HepG2 (cell line): Measurements from ENCODE around the gene LCE7A. TPM values are rescaled to one million over a fixed set of nuclear protein-coding genes. Genes with fewer than 3 reads are reported as not detected.

Source experiments
- ATAC-seq: fragments of 200-7000 bp; cut with Tn5 transposase; 3 replicates; pipeline ENCODE4 v1.9.1; 2020; ENCODE audit warnings: mild to moderate bottlenecking, moderate library complexity
- BruUV-seq: library from RNA; stranded (reverse); fragments of 400-500 nt; replicated peaks from 2 replicates; lab custom pipeline; 2021; lab: Mats Ljungman, UMichigan
- CTCF ChIA-PET: fragments of 300-600 bp; formaldehyde crosslinking; extraction: SDS; loops from one replicate; lab custom pipeline; 2021; ENCODE audit warnings: low total read pairs, inconsistent platforms, low intra/inter-chr PET ratio; lab: Yijun Ruan, JAX
- POLR2A ChIA-PET: fragments of 350-600 bp; sonication (Branson Sonifier 250); formaldehyde crosslinking; loops from one replicate; lab custom pipeline; 2020; ENCODE audit warnings: antibody characterized with exemption, inconsistent platforms; lab: Yijun Ruan, JAX
- DNase-seq: peaks from one replicate; pipeline ENCODE4 v3.0.0-alpha.2; 2015; ENCODE audit warnings: low spot score
- FAIRE-seq: peaks from 3 replicates; lab custom pipeline; 2011; peaks lifted over from hg19 to GRCh38; lab: Jason Lieb, UNC
- H2AFZ ChIP-seq: one replicate; pipeline ENCODE4 v1.6.1; 2011; ENCODE audit warnings: low read length, inconsistent platforms
- H3K27ac ChIP-seq: fragments of 300-600 bp; 3 replicates; pipeline ENCODE4 v1.8.0; 2011; ENCODE audit warnings: mixed run types, mild to moderate bottlenecking, mixed read lengths, low read length, inconsistent platforms; ENCODE audit not compliant: insufficient read depth; ENCODE audit errors: extremely low read length
- H3K27me3 ChIP-seq, 2 experiments: fragments of 200-600 bp in 1 of 2; 2 replicates in 1 of 2; 3 replicates in 1 of 2; pipeline versions ENCODE4 v1.6.0 to v1.8.0; 2011; ENCODE audit warnings: low read length in 2 of 2, mild to moderate bottlenecking in 2 of 2, moderate library complexity in 2 of 2, inconsistent platforms in 1 of 2; ENCODE audit not compliant: insufficient read depth in 2 of 2, control insufficient read depth in 1 of 2
- H3K36me3 ChIP-seq, 2 experiments: fragments of 200-600 bp in 1 of 2; replicated peaks in 1 of 2; 2 replicates in 1 of 2; 3 replicates in 1 of 2; pipeline versions ENCODE4 v1.5.1 to v1.8.0; 2011; ENCODE audit warnings: low read length in 2 of 2, inconsistent platforms in 1 of 2; ENCODE audit not compliant: insufficient read depth in 2 of 2, control insufficient read depth in 1 of 2
- H3K4me1 ChIP-seq: 2 replicates; pipeline ENCODE4 v1.5.1; 2012; ENCODE audit warnings: low read length, inconsistent platforms; ENCODE audit not compliant: insufficient read depth
- H3K4me2 ChIP-seq: 2 replicates; pipeline ENCODE4 v1.6.0; 2011; ENCODE audit warnings: low read depth, low read length, inconsistent platforms
- H3K4me3 ChIP-seq, 3 experiments: fragments of 200-600 bp in 1 of 3; sonication (generic), shearing (Covaris generic) in 1 of 3; replicated peaks in 1 of 3; 2 replicates each; pipeline ENCODE4 v1.5.1; 2011 to 2016; ENCODE audit warnings: low read length in 3 of 3, inconsistent platforms in 2 of 3, low read depth in 2 of 3, mild to moderate bottlenecking in 2 of 3, control low read depth in 1 of 3, mixed read lengths in 1 of 3; ENCODE audit not compliant: insufficient read depth in 1 of 3
- H3K79me2 ChIP-seq: one replicate; pipeline ENCODE4 v1.6.1; 2011; ENCODE audit warnings: low read length, inconsistent platforms; ENCODE audit not compliant: insufficient read depth
- H3K9ac ChIP-seq: 2 replicates; pipeline ENCODE4 v1.6.0; 2011; ENCODE audit warnings: mild to moderate bottlenecking, low read depth, low read length, inconsistent platforms; ENCODE audit not compliant: insufficient read depth
- H3K9me3 ChIP-seq: 2 replicates; pipeline ENCODE4 v1.5.1; 2012; ENCODE audit warnings: mild to moderate bottlenecking, low read length
- H4K20me1 ChIP-seq: 2 replicates; pipeline ENCODE4 v1.6.0; 2011; ENCODE audit warnings: inconsistent platforms, mild to moderate bottlenecking, low read length, moderate library complexity; ENCODE audit not compliant: insufficient read depth
- ATF1 ChIP-seq: IDR thresholded peaks from 2 replicates; pipeline ENCODE4 v1.6.1; 2016; ENCODE audit warnings: mild to moderate bottlenecking, control low read depth
- CENPT ChIP-seq: sonication (generic); formaldehyde crosslinking; IDR thresholded peaks from 2 replicates; pipeline ENCODE4 v1.8.0; 2022; ENCODE audit warnings: low read depth, mild to moderate bottlenecking, moderate library complexity, missing genetic modification reagents
- HOXD1 ChIP-seq: sonication (generic); formaldehyde crosslinking; IDR thresholded peaks from 2 replicates; pipeline ENCODE4 v1.5.0; 2020; ENCODE audit warnings: missing genetic modification reagents
- ZBTB21 ChIP-seq: sonication (generic); formaldehyde crosslinking; IDR thresholded peaks from 2 replicates; pipeline ENCODE4 v1.4.0; 2020; ENCODE audit warnings: missing genetic modification reagents
- ZBTB42 ChIP-seq: sonication (generic); formaldehyde crosslinking; IDR thresholded peaks from 2 replicates; pipeline ENCODE4 v1.5.0; 2020; ENCODE audit warnings: mild to moderate bottlenecking, missing genetic modification reagents
- ZBTB7B ChIP-seq: sonication (generic); formaldehyde crosslinking; IDR thresholded peaks from 2 replicates; pipeline ENCODE4 v1.4.0; 2020; ENCODE audit warnings: missing genetic modification reagents
- ZNF205 ChIP-seq: IDR thresholded peaks from 2 replicates; pipeline ENCODE4 v1.6.1; 2018; ENCODE audit warnings: missing biosample characterization, missing genetic modification reagents
- ZNF329 ChIP-seq: sonication (generic); formaldehyde crosslinking; IDR thresholded peaks from 2 replicates; pipeline ENCODE4 v1.9.0; 2021; ENCODE audit warnings: low read depth, mild to moderate bottlenecking, missing genetic modification reagents
- ZNF331 ChIP-seq: sonication (generic); formaldehyde crosslinking; IDR thresholded peaks from 2 replicates; pipeline ENCODE4 v1.4.0; 2020; ENCODE audit warnings: missing genetic modification reagents
- ZNF34 ChIP-seq: sonication (generic); formaldehyde crosslinking; IDR thresholded peaks from 2 replicates; pipeline ENCODE4 v1.4.0; 2020; ENCODE audit warnings: mild to moderate bottlenecking, missing genetic modification reagents, borderline replicate concordance
- ZNF781 ChIP-seq: sonication (generic); formaldehyde crosslinking; IDR thresholded peaks from 2 replicates; pipeline ENCODE4 v1.5.1; 2020; ENCODE audit warnings: borderline replicate concordance, mild to moderate bottlenecking, missing genetic modification reagents; ENCODE audit errors: not compliant biosample characterization
- WGBS: methylation state at CpG from one replicate; pipeline ENCODE4 v1.1.6; 2017; ENCODE audit warnings: low lambda C conversion rate; 5-methylcytosine and 5-hydroxymethylcytosine counted together
- in situ Hi-C: cut with HindIII; loops from 2 replicates; pipeline ENCODE4 v1.10.0; 2017; ENCODE audit warnings: low pct_unique_long_range_greater_than_20kb; ENCODE audit not compliant: extremely low pct_ligation_motif_present
- intact Hi-C: fragments of 100-400 bp; cut with micrococcal nuclease; formaldehyde crosslinking; loops from one replicate; pipeline ENCODE4 v1.10.0; 2022; ENCODE audit not compliant: unreplicated experiment
- polyA plus RNA-seq, 8 experiments: library from polyadenylated mRNA; depleted of rRNA in 3 of 8; stranded (reverse) in 7 of 8; unstranded in 1 of 8; fragments of >200 nt; fragmentation: Illumina TruSeq in 4 of 8; extraction: Trizol in 4 of 8; gene quantifications; 2 replicates each; pipeline versions ENCODE4 v1.2.1 to v1.2.3, GENCODE V29; 2011 to 2016; ENCODE audit warnings: low read depth in 4 of 8, missing spikeins in 1 of 8, mixed read lengths in 1 of 8; ENCODE audit not compliant: insufficient read depth in 1 of 8
- total RNA-seq, 5 experiments: library from RNA; depleted of rRNA; stranded (reverse); fragments of >200 nt; fragmentation: Illumina TruSeq; extraction: Trizol; gene quantifications; 2 replicates each; pipeline ENCODE4 v1.2.3, GENCODE V29; 2016; ENCODE audit warnings: low read depth in 1 of 5
- TF ChIP-seq, protein P1 (sequence below): sonication (generic); formaldehyde crosslinking; conservative IDR thresholded peaks from 2 replicates; pipeline ENCODE4 v1.4.0; 2020; ENCODE audit warnings: missing genetic modification reagents
- TF ChIP-seq, protein P2 (sequence below): sonication (generic); formaldehyde crosslinking; IDR thresholded peaks from 2 replicates; pipeline ENCODE4 v1.8.1; 2023; ENCODE audit warnings: mild to moderate bottlenecking, missing genetic modification reagents
- TF ChIP-seq, protein P3 (sequence below): sonication (generic); formaldehyde crosslinking; IDR thresholded peaks from 2 replicates; pipeline ENCODE4 v1.5.0; 2020; ENCODE audit warnings: missing genetic modification reagents
- TF ChIP-seq, protein P4 (sequence below): sonication (generic); formaldehyde crosslinking; IDR thresholded peaks from 2 replicates; pipeline ENCODE4 v1.4.0; 2020; ENCODE audit warnings: missing genetic modification reagents

LCE7A gene
- total and polyA plus RNA-seq, 2 of the 13 experiments (the other 11 are each of a cell fraction or from before 2014, with no cell fraction given): not detected

DNA sequence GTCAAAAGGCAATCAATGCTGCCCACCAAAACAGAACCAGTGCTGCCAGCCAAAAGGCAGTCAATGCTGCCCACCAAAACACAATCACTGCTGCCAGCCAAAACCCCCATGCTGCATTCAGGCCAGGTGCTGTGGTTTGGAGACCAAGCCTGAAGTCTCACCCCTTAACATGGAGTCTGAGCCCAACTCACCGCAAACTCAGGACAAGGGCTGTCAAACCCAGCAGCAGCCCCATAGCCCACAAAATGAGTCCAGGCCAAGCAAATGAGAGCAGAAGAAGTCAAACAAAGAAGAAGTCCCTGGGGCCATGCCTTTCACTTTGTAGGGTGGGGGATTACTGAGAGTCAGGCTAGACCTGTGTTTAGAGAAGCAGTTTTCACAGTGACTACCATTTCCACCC lies 24.7 kb downstream of the LCE7A start:
- CTCF ChIA-PET: no interaction called here
- FAIRE-seq: no peak
- Histone ChIP-seq H2AFZ (no peak overlapping the region), H3K27ac (no peak overlapping the region), H3K4me3 (no peak overlapping the region), H3K27me3 (no peaks in the 10 kb centered on the region), H3K4me2 (no peak overlapping the region), H3K36me3 (no peaks in the 10 kb centered on the region), H3K4me1 (no peaks in the 10 kb centered on the region)
- in situ Hi-C loops: no loop called here
- no peak for DNase-seq
- intact Hi-C loops: no loop called here
- TF ChIP-seq, protein P1, sequence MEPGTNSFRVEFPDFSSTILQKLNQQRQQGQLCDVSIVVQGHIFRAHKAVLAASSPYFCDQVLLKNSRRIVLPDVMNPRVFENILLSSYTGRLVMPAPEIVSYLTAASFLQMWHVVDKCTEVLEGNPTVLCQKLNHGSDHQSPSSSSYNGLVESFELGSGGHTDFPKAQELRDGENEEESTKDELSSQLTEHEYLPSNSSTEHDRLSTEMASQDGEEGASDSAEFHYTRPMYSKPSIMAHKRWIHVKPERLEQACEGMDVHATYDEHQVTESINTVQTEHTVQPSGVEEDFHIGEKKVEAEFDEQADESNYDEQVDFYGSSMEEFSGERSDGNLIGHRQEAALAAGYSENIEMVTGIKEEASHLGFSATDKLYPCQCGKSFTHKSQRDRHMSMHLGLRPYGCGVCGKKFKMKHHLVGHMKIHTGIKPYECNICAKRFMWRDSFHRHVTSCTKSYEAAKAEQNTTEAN (CRISPR knock-in tag): no peak
- TF ChIP-seq ZBTB21 (no peak), HOXD1 (no peak), ZNF331 (no peak), ZNF205 (no peak), CENPT (CRISPR knock-in tag) (no peak), ZNF329 (CRISPR knock-in tag) (no peak), ATF1 (CRISPR knock-in tag) (no peak), ZNF781 (CRISPR knock-in tag) (no peak), ZBTB7B (CRISPR knock-in tag) (no peak), ZNF34 (CRISPR knock-in tag) (no peak), ZBTB42 (no peak)
- TF ChIP-seq, protein P2, sequence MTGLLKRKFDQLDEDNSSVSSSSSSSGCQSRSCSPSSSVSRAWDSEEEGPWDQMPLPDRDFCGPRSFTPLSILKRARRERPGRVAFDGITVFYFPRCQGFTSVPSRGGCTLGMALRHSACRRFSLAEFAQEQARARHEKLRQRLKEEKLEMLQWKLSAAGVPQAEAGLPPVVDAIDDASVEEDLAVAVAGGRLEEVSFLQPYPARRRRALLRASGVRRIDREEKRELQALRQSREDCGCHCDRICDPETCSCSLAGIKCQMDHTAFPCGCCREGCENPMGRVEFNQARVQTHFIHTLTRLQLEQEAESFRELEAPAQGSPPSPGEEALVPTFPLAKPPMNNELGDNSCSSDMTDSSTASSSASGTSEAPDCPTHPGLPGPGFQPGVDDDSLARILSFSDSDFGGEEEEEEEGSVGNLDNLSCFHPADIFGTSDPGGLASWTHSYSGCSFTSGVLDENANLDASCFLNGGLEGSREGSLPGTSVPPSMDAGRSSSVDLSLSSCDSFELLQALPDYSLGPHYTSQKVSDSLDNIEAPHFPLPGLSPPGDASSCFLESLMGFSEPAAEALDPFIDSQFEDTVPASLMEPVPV (CRISPR knock-in tag): no peak
- TF ChIP-seq, protein P3, sequence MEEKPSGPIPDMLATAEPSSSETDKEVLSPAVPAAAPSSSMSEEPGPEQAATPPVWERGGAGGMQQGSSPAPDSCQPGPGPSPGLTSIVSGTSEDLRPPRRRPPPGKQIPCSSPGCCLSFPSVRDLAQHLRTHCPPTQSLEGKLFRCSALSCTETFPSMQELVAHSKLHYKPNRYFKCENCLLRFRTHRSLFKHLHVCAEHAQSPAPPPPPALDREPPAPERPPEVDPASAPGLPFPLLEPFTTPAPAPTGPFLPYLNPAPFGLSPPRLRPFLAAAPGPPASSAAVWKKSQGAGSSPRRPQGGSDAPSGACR (CRISPR knock-in tag): no peak
- TF ChIP-seq, protein P4, sequence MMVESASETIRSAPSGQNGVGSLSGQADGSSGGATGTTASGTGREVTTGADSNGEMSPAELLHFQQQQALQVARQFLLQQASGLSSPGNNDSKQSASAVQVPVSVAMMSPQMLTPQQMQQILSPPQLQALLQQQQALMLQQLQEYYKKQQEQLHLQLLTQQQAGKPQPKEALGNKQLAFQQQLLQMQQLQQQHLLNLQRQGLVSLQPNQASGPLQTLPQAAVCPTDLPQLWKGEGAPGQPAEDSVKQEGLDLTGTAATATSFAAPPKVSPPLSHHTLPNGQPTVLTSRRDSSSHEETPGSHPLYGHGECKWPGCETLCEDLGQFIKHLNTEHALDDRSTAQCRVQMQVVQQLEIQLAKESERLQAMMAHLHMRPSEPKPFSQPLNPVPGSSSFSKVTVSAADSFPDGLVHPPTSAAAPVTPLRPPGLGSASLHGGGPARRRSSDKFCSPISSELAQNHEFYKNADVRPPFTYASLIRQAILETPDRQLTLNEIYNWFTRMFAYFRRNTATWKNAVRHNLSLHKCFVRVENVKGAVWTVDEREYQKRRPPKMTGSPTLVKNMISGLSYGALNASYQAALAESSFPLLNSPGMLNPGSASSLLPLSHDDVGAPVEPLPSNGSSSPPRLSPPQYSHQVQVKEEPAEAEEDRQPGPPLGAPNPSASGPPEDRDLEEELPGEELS: no peak
- TF ChIP-seq, all 625 proteins: peak for 0
- Histone ChIP-seq H3K9ac (no peak overlapping the region), H3K9me3 (no peaks in the 10 kb centered on the region), H3K79me2 (no peaks in the 10 kb centered on the region), H4K20me1 (no peaks in the 10 kb centered on the region)
- no peak for ATAC-seq
- POLR2A ChIA-PET: no interaction called here
- no TSS peak for BruUV-seq
- WGBS: 100% methylated on average over 1 of the region's 1 CpG
